ENCODE results near the gene ATAD2B. TPM values are rescaled to one million over a fixed set of nuclear protein-coding genes. Genes with fewer than 3 reads are reported as not detected.

The ATAD2B gene
- total and polyA plus RNA-seq, 2 of the 4 experiments (the other 2 are of a cell fraction) = 1.5 to 5.0 TPM

DNA sequence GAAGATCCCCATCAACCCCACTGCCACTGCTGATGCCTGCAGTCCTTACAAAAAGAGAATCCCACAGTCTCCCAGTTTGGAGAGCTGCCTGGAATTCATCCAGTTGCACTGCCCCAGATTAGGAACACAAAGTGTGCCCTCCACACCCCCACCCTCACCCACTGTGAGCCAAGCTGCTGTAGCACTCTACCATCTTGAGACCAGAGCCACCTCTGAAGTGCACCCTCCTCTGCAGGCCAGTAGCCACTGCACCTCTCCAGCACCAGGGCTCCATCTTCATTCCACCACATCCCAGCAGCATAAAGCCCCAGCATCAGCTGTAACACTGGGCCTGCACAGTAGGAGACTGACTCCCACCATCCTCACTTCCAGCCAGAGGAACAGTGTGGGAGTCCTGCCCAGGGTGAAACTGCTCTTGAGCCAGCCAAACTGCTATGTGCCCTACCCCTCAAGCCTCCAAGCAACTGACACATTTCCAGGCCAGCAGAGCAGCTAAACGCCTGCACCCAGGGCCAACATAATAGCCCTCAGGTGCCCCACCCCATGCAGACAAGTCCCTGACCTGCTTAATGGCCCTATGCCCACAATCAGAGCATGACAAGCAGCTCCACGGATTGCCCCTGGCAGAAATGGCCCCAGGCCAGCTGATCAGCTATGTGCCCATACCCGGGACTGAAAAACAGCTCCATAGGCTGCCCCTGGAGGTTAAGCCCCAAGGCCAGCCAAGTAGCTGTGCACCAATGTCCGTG is 206.0 kb downstream of the ATAD2B start:
- H3K27ac ChIP-seq (ENCODE audit: insufficient read depth, low read length) = no peak overlapping the region
- intact Hi-C loops (cut with micrococcal nuclease) = no loop called here
- H4K8ac ChIP-seq (ENCODE audit: low read depth in 2 of 2, low read length in 2 of 2) = no peak overlapping the region
- no peaks in the 10 kb centered on the region for H3K36me3 ChIP-seq (ENCODE audit: control insufficient read depth, insufficient read depth, low read length)
- no peak overlapping the region for H2AK5ac ChIP-seq (ENCODE audit: low read depth, low read length)
- peaks cover 3% of the 10 kb centered on the region for H3K9me3 ChIP-seq (ENCODE audit: control insufficient read depth, insufficient read depth, low read length)
- no peak overlapping the region for H2BK20ac ChIP-seq (ENCODE audit: low read depth, low read length)
- no peak overlapping the region for H2AFZ ChIP-seq (replicated peaks; ENCODE audit: low read length, poor library complexity)
- H4K5ac ChIP-seq (ENCODE audit: low read depth, low read length) = no peak overlapping the region
- TF ChIP-seq, protein P1, sequence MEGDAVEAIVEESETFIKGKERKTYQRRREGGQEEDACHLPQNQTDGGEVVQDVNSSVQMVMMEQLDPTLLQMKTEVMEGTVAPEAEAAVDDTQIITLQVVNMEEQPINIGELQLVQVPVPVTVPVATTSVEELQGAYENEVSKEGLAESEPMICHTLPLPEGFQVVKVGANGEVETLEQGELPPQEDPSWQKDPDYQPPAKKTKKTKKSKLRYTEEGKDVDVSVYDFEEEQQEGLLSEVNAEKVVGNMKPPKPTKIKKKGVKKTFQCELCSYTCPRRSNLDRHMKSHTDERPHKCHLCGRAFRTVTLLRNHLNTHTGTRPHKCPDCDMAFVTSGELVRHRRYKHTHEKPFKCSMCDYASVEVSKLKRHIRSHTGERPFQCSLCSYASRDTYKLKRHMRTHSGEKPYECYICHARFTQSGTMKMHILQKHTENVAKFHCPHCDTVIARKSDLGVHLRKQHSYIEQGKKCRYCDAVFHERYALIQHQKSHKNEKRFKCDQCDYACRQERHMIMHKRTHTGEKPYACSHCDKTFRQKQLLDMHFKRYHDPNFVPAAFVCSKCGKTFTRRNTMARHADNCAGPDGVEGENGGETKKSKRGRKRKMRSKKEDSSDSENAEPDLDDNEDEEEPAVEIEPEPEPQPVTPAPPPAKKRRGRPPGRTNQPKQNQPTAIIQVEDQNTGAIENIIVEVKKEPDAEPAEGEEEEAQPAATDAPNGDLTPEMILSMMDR (conservative IDR thresholded peaks at IDR 0.05; ENCODE audit: low read depth, low read length) = no peak
- TF ChIP-seq MAFK (IDR thresholded peaks at IDR 0.05; ENCODE audit: low read depth, low read length) (no peak), MXI1 (IDR thresholded peaks at IDR 0.05; ENCODE audit: borderline replicate concordance, low read depth, low read length) (no peak)
- no peak overlapping the region for H3K14ac ChIP-seq (replicated peaks; ENCODE audit: low read depth, low read length)
- no peaks in the 10 kb centered on the region for H3K4me1 ChIP-seq (ENCODE audit: control insufficient read depth, insufficient read depth, low read length)
- no peak overlapping the region for H2AK9ac ChIP-seq (replicated peaks; ENCODE audit: low read depth, low read length, poor library complexity)
- H3K4me3 ChIP-seq (ENCODE audit: insufficient read depth, low read depth, low read length) = no peak overlapping the region
- H3K4me2 ChIP-seq (ENCODE audit: low read depth, low read length) = no peak overlapping the region
- POLR2A ChIA-PET (ENCODE audit: unreplicated experiment) = no interaction called here
- no peak overlapping the region for H3K4ac ChIP-seq (ENCODE audit: low read depth, low read length)
- H3K56ac ChIP-seq (ENCODE audit: extremely low read depth, insufficient read depth, low read length) = no peak overlapping the region; the same call in 1 of the 2 replicates
- no peak overlapping the region for H4K91ac ChIP-seq (ENCODE audit: insufficient read depth, low read depth, low read length)
- CTCF ChIA-PET = no interaction called here
- DNase-seq (no peak), ATAC-seq (ENCODE audit: low read depth) (no peak)
- dilution Hi-C loops (cut with HindIII; ENCODE audit: low sequenced_read_pairs, unreplicated experiment) = no loop called here
- H2BK15ac ChIP-seq (ENCODE audit: low read depth, low read length) = no peak overlapping the region
- in situ Hi-C loops (cut with MboI; ENCODE audit: low sequenced_read_pairs) = no loop called here
- H3K18ac ChIP-seq (ENCODE audit: low read depth, low read length) = no peak overlapping the region
- H3K9ac ChIP-seq (ENCODE audit: low read depth, low read length) = no peak overlapping the region
- BruUV-seq (replicated peaks) = no TSS peak
- H3K9me1 ChIP-seq (ENCODE audit: insufficient read depth, low read length) = no peaks in the 10 kb centered on the region
- WGBS, 2 experiments (ENCODE audit: extremely low coverage in 2 of 2, insufficient read length in 1 of 2) = 100% methylated on average over 3 of the region's 4 CpGs; no CpG with 5 or more reads in 1 of the 2 experiments
- H2BK120ac ChIP-seq (ENCODE audit: low read depth, low read length) = no peak overlapping the region
- H3K23ac ChIP-seq (ENCODE audit: low read depth, low read length) = no peak overlapping the region
- H3K27me3 ChIP-seq (ENCODE audit: control insufficient read depth, insufficient read depth, low read length) = no peaks in the 10 kb centered on the region
- H2BK5ac ChIP-seq (ENCODE audit: low read depth, low read length, poor library complexity, severe bottlenecking) = no peak overlapping the region
- H4K20me1 ChIP-seq (ENCODE audit: insufficient read depth, low read length) = no peaks in the 10 kb centered on the region
- 0 out of 4 replicates have a peak, but pooled peaks cover 0 to 7% of the 10 kb centered on the region in 2 experiments for H3K79me1 ChIP-seq (ENCODE audit: low read depth in 1 of 2, low read length in 2 of 2)
